ENCODE data around the gene CHRNA9.

Gene CHRNA9

DNA sequence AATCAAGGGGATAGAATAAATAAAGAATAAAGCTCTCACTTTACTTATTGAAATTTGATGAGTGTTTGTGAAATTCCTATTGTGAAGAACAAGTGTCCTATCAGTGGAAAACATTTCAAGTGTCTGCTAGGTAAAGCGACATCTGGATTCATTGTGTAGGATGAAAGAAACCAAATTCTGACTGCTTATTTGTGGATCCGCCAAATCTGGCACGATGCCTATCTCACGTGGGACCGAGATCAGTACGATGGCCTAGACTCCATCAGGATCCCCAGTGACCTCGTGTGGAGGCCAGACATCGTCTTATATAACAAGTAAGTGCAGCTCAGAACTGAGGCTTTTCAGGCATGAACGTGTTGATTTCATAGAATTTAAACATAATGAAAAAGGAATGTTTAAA, 1.9 kb downstream of the CHRNA9 start:
- no peak for DNase-seq (ENCODE audit: low read depth in 2 of 2, low spot score in 1 of 2)

DNA sequence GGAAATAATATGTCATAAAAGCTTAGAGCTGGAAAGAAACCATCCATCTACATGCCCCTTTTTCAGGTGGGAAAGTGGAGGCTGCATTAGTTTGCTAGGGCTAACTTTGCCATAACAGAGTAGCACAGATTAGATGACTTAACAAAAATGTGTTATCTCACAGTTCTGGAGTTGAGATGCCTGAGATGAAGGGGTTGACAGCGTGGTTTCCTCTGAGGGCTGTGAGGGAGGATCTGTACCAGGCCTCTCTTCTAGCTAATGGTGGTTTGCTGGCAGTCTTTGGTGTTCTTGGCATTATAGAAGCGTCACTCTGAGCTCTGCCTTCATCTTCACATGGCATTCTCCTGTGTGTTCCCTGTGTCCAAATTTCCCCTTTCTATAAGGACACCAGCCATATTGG, 2.4 kb downstream of the CHRNA9 start:
- DNase-seq (ENCODE audit: low read depth in 2 of 2, low spot score in 1 of 2): no peak

DNA sequence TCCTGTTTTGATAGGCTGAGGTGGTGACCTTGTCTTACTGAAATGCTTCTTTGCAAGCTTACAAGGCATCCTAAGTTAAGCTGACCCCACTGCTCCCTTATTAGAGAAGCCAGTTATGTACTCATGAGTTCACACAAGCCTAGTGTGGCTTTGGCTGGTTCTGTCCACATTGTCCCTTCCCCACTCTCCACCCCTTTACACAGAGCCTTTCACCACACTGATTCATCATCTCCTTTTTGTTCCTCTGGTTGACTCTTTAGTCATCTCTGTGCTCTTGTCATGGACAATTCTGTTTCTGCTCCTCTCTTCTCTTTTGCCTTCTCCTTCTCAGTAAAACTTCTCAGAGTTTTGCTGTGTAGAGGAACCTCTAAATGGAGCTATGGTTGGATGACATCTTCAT, 4.9 kb downstream of the CHRNA9 start:
- DNase-seq (ENCODE audit: low read depth in 2 of 2, low spot score in 1 of 2): no peak

DNA sequence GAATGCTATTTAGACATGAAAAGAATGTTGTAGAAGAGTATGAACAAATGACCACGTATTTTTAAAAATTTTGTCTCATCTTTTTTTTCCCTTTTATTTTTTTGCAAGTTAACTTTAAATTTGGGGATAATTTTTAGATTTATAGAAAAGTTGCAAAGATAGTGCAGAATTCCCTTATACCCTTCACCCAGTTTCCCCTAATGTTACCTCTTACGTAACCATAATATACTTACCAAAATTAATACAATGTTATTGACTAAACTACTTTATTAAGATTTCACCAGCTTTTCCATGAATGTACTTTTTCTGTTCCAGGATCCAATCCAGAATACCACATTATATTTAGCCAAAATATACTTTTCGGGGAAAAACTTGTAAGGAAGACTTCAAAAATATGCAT, 12.3 kb downstream of the CHRNA9 start:
- DNase-seq (ENCODE audit: low read depth in 2 of 2, low spot score in 1 of 2): no peak

DNA sequence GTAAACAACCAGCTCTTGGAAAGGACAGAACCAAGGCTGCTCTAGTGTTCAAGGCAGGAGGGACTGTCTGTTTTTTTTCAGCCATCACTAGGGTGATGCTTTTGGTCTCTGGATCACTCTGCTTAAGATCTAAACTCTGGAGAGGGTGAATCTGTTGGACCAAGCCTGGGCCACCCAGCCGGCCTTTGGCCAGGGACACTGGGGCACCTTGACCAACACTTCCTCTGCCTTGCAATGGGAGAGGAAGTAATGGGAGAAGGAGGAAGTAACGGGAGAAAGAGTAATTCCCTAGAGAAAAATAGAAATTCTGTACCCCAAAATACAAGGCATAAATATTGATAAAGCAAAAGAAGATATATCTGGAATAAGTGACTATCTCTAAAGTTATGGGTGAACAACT, 12.9 kb downstream of the CHRNA9 start:
- DNase-seq (ENCODE audit: low read depth in 2 of 2, low spot score in 1 of 2): no peak

DNA sequence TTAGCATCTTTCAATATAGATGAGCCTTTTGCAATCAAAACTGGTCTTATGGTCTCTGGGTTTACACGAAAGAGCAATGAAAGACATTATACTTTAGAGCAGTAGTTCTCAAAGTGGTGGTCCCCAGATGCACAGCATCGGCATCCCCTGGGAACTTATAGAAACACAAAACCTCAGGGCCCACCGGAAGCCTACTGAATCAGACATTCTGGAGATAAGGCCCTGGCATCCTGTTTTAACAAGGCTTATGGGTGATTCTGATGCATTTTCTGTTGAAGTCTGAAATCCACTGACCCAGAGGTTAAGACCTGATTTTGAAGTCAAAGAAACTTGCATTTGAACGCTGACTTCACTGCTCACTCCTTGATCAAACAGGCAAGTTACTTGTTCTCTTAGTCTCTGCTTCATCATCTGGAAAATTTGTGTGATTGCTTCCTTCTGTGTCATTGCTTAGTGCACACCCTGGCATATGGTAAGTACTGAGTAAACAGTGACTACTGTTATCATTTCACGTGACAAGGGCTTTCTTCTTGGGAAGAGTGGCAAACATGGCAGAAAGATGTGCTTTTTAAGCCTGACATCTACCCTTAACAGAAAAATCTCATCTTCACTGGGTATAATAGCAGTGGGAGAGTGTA, 14.5 kb downstream of the CHRNA9 start:
- DNase-seq (ENCODE audit: low read depth in 2 of 2, low spot score in 1 of 2): no peak

DNA sequence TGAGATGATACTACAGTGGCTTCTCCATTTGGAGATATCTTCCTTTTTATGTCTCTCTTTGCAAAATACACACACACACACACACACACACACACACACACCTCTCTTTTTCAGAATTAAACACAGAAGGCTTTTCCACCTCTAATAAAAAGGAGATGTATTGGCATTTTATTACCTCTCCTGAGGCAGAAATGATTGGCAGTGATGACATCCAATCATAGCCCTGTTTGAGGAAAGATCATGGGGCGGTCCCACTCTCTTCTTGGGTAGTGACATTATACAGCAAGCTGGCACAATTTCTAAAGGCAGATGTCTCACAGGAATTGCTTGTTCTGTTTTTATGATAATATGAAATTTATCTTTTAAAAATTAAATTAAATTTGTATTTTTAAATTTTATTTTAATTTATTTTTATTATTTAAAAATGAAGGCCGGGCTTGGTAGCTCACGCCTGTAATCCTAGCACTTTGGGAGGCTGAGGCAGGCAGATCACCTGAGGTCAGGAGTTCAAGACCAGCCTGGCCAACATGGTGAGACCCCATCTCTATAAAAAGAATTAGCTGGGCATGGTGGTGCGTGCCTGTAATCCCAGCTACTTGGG, 15.6 kb downstream of the CHRNA9 start:
- DNase-seq (ENCODE audit: low read depth in 2 of 2, low spot score in 1 of 2): no peak

DNA sequence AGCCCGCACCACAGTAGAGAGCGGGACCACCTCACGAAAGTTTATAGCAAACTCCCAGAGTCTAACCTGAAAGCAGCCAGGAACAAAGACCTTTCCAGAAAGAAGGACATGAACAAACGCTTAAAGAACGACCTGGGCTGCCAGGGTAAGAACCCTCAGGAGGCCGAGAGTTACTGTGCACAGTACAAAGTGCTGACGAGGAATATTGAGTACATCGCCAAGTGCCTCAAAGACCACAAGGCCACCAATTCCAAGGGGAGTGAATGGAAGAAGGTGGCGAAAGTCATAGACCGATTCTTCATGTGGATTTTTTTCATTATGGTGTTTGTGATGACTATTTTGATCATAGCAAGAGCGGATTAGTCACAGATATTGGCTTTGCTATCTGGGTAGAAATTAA, 19.0 kb downstream of the CHRNA9 start:
- no peak for DNase-seq (ENCODE audit: low read depth in 2 of 2, low spot score in 1 of 2)

DNA sequence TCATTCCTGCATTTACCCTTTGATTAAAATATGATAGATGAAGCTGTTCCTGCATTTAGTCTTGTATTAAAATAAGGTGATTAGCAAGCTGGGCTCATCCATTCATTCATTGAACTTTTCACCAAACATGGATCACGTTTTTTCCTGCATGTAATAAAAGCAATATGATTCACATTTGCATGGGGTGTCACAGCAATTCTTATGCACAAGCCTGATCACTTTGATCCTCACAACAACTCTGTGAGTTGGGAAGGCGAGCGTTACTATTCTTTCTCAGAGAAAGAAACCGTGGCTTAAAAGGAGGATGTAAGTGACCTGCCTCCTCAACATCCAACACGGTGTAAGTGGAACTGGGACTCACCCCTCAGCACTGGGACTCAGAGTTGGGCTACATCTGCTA, 20.0 kb downstream of the CHRNA9 start:
- DNase-seq (ENCODE audit: low read depth in 2 of 2, low spot score in 1 of 2): no peak

DNA sequence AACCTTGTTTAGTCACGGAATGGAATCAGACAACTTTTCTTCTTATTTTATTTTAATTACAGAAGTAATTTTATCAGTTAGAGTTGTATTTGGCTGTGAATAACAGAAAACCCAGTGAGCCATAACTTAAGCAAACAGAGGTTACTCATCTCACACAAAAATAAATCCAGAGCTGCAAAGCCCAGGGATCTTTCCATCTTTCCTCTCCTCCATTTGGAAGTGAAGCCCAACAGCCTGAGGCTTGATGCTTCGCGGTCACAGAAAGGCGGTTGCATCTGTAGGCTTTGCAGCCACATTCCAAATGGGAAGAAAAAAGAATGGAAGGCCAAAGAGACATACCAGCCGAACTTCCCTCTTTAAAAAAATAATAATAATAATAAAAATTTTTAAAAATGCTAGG, 22.6 kb downstream of the CHRNA9 start:
- DNase-seq (ENCODE audit: low read depth in 2 of 2, low spot score in 1 of 2): no peak

DNA sequence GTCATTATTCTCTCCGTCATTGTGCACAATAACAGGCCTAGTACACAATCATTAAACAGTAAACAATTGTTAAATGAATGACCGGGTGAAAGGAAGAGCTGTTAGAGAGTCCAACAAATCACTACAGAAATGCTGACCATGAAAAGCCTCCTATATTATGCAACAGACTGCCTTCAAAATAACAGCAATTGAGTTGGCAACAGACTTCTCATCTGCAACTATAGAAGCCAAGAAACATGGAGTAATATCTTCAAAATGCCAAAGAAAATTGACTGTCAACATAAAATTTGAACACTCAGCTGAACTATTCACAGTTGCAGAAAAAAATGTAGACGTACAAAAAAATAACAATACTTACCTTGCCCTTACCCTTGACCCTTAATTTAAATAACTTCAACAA, 26.2 kb downstream of the CHRNA9 start:
- DNase-seq (ENCODE audit: low read depth in 2 of 2, low spot score in 1 of 2): no peak

DNA sequence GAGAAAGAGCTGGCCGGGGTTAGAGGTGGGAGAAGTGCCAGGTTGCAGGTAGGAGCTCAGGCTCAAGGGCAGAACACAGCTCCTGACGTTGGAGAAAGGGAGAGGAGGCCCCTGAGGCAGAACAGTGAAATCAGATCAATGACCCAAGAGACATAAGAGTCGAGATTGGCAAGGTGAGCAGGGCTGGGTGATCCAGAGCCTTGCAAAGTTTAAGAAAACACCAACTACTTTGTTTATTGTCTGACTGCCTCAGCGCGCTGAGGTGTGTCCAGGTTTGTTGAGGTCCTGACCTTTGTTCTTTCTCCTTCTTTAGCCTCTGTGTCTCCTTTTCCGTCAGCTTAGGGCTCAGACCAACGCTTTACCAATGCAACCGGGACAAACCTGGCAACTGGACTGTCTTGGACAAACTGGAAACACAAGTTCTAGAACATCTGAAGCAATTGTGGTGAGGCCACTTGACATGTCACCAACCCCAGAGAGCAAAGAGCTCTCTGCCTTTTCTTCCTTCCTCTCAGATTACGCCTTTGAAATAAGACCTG, 28.3 kb downstream of the CHRNA9 start:
- DNase-seq (ENCODE audit: low read depth in 2 of 2, low spot score in 1 of 2): no peak

DNA sequence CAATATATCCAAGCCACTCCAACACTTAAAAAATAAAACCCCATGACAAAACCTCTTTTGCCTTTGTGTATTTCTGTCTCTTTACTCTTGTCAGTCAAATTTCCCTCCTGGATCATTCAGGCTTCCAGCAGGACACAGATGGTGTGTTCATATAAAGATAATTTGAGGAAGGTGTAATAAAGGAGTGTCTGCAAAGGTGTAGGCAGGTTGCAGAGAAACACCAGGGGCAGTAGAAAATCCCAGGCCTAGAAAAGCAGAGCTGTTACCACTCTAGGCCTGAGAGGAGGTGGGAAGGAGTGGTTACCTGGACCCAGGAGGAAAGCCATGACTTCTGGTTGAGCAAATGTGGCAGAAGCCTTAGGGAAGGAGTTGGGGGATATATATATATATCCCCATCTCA, 28.8 kb downstream of the CHRNA9 start:
- no peak for DNase-seq (ENCODE audit: low read depth in 2 of 2, low spot score in 1 of 2)

DNA sequence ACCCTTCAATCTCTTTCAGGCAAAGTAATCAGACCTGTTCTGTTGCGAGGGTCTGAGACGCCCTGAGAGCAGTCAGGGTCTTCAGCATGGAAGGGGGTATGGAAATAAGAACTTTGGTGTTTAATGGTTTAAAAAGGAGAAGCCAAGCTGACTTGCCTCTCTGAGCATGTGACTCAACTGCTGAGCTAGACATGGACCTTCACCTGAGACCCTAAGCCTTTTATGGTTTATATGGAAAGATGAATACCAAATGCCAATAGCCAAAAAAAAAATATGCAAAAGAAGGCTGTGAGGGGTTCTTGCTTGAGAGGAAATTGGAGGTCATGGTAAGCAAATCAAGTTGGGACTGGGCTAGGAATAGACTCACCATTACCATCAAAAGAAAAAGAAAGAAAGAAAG, 30.6 kb downstream of the CHRNA9 start:
- no peak for DNase-seq (ENCODE audit: low read depth in 2 of 2, low spot score in 1 of 2)

DNA sequence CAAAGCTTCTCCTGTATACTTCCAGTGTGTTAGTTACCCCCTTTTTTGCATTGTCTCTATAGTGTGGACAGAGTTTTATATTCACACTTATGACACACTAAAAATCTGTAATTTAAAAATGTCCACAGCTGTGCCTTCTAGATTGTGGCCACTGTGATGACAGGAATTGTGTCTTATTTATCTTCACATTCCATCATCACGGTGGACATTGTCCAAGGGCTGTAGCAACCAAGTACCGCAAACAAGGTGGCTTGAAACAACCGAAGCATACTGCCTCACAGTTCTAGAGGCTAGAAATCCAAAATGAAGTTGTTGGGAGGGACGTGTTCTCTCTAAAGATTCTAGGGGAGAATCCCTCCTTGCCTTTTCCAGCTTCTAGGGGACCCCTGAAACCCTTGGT, 32.3 kb downstream of the CHRNA9 start:
- no peak for DNase-seq (ENCODE audit: low read depth in 2 of 2, low spot score in 1 of 2)

DNA sequence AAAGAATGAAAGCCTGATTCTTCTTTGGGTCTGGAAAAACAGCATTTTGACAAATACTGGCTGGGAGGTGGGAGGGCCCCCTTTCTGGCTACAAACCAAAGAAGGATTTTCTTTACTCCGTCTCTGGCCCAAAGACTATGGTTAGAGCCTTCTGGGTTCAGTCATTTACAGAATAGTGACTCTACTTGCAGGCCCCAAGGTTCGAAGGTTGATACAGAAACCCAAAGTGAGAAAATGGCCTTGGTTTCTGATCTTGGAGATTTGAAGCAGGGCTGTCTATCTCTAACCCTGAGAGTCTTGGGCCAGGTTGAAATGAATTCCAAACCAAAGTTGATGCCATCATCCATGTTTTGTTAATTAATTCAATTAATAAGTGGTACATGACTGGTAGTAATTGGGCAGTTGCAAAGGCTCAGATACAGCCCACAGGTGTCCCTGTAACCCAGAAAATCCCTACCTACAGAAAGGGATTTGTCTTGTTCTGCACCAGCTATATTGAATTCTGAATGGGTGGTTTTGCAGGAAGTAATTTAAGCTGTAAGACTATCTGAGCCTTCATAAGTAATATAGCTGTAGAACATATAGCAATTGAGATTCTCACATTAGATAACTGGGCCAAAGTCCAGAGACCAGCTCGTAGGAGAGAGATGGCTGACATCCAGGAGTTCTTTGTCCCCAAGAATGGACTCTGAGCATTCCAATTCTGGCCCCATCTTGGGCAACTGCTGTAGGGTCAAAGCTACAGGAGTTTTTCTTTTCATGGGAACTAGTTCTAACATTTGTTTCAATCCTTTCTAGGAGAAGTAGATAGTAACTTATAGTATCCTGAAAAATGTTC, 34.5 kb downstream of the CHRNA9 start:
- no peak for DNase-seq (ENCODE audit: low read depth in 2 of 2, low spot score in 1 of 2)

DNA sequence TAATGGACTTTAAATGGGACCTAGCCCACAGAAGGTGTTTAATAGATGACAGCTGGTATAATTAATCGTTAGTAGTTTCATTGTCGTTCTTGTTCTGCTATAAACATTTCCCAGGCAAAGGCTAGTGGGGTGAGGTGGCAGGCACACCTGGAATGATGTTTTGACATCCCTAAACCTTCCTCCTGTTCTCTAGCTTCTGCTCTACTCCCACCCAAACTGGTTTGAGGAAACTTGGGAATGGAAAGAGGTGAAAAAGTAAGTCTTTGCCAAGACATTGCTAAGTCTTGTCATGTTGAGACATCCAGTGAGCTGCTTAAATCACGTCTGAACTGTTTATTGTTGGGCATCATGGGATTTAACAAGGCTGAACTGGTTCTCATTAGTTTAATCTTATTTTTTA, 37.5 kb downstream of the CHRNA9 start:
- no peak for DNase-seq (ENCODE audit: low read depth in 2 of 2, low spot score in 1 of 2)

DNA sequence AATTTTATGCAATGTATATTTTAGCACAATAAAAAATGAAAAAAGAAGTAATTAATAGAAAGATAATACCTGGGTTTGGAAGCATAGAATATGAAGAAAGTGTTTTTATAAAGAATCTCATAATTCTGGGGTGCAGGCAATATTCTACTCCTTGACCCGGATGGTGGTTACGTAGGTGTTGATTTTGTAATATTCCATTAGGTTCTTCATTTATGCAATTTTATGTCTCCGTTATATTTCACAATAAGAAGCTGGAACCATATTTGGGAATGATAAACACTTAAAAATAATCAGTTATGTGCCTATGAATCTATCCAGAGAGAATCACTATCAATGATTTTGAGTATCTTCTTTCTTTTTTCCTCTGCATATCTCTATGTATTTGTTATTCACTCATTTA, 38.5 kb downstream of the CHRNA9 start:
- DNase-seq (ENCODE audit: low read depth in 2 of 2, low spot score in 1 of 2): no peak

DNA sequence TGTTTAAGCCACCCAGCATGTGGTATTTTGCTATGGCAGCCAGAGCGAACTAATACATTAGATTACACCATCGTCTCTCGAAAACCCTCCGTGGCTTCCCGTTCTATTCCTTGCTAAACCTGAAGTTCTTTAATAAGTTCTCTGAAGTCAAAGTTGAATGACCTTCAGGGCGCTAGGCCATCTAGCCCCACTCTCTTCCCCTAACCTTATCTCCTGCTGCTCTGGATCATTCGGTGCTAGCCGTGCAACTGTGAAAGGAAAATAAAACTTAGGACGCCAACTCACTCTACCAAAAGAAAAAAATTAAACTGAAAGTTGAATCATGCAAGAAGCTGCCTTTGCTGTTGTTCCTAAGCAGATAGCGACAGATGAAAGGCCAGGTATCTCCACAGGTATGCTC, 40.0 kb downstream of the CHRNA9 start:
- no peak for DNase-seq (ENCODE audit: low read depth in 2 of 2, low spot score in 1 of 2)

DNA sequence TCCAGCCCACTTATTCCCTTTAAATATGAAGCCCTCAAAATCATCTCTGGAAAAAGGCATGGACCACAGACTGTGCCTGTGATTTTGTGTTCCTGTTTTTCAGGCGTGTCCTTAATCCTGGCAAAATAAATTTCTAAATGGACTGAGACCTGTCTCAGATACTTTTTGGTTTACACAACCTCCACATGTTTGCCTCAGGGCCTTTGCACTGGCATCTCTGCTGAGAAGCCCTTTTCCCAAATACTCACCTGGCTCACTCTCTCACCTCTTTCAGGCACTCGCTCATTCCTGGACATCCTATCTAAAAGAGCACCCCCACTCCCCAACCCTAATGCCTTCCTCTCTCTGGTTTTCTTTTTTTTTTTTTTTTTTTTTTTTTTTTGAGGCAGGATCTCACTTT, 40.5 kb downstream of the CHRNA9 start:
- no peak for DNase-seq (ENCODE audit: low read depth in 2 of 2, low spot score in 1 of 2)

DNA sequence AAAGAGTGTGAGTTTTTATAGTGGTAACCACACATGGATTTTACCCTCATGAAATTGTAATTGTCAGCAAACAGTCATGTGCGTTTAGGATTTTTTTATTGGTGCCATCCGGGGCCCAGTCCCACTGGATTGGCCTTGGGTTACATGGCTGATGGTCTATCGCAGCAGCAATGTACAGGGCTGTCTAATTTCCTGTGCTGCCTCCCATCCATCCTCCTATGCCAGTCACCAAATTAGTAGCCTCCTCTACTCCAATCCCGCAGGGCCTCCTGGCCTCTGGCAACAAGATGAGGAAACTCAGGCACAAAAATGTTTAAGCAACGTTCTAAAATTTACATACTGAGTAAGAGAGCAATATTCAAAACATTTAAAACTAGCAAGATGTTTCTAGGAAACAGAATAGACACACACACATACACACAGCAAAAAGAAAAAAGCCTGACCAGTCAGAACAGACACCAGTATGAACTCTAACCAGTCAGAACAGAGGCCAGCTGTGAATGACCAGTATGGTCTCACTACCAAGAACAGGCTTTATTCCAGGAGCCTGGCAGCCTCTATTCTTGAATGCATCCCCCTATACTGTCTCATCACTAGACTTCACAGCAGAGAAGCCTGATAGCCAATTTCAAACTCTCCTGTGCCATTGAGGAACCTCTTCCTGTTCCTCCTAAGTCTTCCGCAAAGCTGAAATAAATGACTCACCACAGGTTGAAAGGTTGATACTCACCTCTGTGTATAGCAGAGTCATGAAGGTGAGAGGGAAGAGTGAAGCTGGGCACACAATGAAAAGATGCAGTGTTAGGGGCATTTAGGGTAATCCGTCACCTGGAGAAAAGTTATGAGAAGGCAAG, 42.6 kb downstream of the CHRNA9 start:
- no peak for DNase-seq (ENCODE audit: low read depth in 2 of 2, low spot score in 1 of 2)

All from stimulated activated CD8-positive, alpha-beta memory T cell treated with anti-CD3 and anti-CD28 coated beads, Interleukin-4, amount 100 ng/mL, for 4 hours (primary cell).